Osteocyte (in vitro differentiated cells): ENCODE measurements around the gene HIPK1. TPM values are rescaled to one million over a fixed set of nuclear protein-coding genes. Genes with fewer than 3 reads are reported as not detected.

Experiments
- DNase-seq: peaks from one replicate; pipeline ENCODE4 v3.0.0; 2021; ENCODE audit warnings: mixed read lengths; ENCODE audit not compliant: unreplicated experiment; ENCODE audit errors: extremely low spot score
- H3K27ac Mint-ChIP-seq: one replicate; pipeline ENCODE4 v1.8.0; 2021; ENCODE audit warnings: mild to moderate bottlenecking, mixed read lengths; ENCODE audit not compliant: unreplicated experiment
- H3K27me3 Mint-ChIP-seq: one replicate; pipeline ENCODE4 v1.8.0; 2021; ENCODE audit warnings: mixed read lengths; ENCODE audit not compliant: unreplicated experiment
- H3K36me3 Mint-ChIP-seq: one replicate; pipeline ENCODE4 v1.8.0; 2021; ENCODE audit warnings: mixed read lengths; ENCODE audit not compliant: unreplicated experiment
- H3K4me1 Mint-ChIP-seq: one replicate; pipeline ENCODE4 v1.8.0; 2021; ENCODE audit warnings: mixed read lengths; ENCODE audit not compliant: unreplicated experiment
- H3K4me3 Mint-ChIP-seq: one replicate; pipeline ENCODE4 v1.8.0; 2021; ENCODE audit warnings: mild to moderate bottlenecking, moderate library complexity, mixed read lengths; ENCODE audit not compliant: unreplicated experiment
- H3K9me3 Mint-ChIP-seq: one replicate; pipeline ENCODE4 v1.8.0; 2021; ENCODE audit warnings: mixed read lengths; ENCODE audit not compliant: unreplicated experiment
- total RNA-seq: library from RNA; stranded (reverse); gene quantifications from 2 replicates; pipeline ENCODE4 v1.2.1, GENCODE V29; 2021
- TF ChIP-seq, protein P1 (sequence below): fragments of 200-600 bp; sonication (generic); IDR thresholded peaks from 2 replicates; pipeline ENCODE4 v1.5.0; 2021; ENCODE audit warnings: antibody characterized with exemption, mild to moderate bottlenecking, moderate library complexity

Gene HIPK1
- total RNA-seq, 1 donor from 2014 or later, result 62.5 TPM

DNA sequence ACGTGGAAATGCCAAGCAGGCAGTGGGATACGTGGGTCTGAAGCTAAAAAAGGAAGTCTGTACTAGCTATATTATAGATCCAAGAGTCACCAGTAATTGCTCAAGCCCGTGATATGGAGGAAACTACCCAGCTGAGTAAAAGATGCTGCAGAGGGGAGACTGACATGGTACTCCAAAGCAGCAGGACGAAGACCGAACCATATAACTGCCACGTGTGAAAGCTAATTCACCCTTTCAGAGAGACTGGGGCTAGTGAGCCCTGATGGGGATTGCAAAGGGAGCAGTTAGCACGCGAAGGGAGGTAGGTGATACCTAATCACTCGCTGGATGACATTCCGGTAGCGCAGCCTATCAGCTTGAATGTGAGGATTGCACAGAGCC lies 24.8 kb upstream of the HIPK1 start:
- Mint-ChIP-seq H3K4me3 (peak overlapping the region; percentile 90), H3K27ac (peak overlapping the region; percentile 94), H3K4me1 (peaks cover 21% of the 10 kb centered on the region), H3K27me3 (no peaks in the 10 kb centered on the region), H3K9me3 (no peaks in the 10 kb centered on the region), H3K36me3 (peaks cover 17% of the 10 kb centered on the region)
- TF ChIP-seq, protein P1, sequence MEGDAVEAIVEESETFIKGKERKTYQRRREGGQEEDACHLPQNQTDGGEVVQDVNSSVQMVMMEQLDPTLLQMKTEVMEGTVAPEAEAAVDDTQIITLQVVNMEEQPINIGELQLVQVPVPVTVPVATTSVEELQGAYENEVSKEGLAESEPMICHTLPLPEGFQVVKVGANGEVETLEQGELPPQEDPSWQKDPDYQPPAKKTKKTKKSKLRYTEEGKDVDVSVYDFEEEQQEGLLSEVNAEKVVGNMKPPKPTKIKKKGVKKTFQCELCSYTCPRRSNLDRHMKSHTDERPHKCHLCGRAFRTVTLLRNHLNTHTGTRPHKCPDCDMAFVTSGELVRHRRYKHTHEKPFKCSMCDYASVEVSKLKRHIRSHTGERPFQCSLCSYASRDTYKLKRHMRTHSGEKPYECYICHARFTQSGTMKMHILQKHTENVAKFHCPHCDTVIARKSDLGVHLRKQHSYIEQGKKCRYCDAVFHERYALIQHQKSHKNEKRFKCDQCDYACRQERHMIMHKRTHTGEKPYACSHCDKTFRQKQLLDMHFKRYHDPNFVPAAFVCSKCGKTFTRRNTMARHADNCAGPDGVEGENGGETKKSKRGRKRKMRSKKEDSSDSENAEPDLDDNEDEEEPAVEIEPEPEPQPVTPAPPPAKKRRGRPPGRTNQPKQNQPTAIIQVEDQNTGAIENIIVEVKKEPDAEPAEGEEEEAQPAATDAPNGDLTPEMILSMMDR, result no peak
- DNase-seq, result no peak

DNA sequence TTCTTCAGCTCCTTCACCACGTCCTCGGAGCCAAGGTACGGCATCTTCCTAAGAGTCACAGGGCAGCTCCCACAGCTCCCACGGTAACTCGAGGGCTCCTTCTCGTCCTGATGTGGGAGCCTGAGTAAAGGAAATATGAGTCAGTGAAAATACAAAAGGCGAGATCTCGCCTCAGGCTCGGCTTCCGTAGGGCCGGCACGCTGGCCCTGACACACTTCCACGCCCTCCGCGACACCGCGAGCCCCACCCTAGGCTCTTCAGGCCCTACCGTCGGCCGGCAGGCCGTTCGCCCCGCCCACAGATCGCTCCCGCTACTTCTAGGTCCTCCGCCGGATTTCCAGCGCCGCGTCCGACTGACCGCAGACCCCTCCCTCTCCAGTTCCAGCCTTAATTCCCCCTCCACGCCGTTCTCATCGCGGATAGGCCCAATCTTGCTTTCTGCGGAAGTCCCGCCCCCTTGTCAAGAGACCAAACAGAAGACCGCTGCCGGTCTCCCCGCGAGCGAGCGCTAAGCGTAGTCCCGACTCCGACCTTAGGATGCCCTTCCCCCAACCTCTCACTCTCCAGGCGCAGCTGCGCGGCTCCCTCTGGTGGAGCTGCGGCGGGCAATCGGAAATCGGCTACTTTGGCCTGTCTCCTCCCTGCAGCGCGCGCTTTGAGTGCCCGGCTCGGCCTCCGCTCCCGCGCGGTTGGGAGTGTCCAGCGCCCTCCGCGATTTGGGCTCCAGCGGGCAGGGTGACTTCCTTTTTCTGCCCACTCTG lies 24.3 kb upstream of the HIPK1 start, which contains the start of the genes AP4B1 and DCLRE1B:
Gene AP4B1 (minus strand): TSS at position 126 of the 761 bp plus-strand sequence. CDS start 82 bp downstream, at position 44.
Gene DCLRE1B (plus strand): TSS at position 653 of the 761 bp plus-strand sequence. CDS start 261 bp downstream, outside the sequence.
- Mint-ChIP-seq H3K9me3 (no peaks in the 10 kb centered on the region), H3K36me3 (peaks cover 15% of the 10 kb centered on the region), H3K27me3 (no peaks in the 10 kb centered on the region), H3K27ac (peak within 1 kb of the TSS; percentile 94), H3K4me1 (peaks cover 21% of the 10 kb centered on the region), H3K4me3 (peak within 1 kb of the TSS; percentile 90)
- TF ChIP-seq, protein P1, result peak; percentile 70
- peak; percentile 99 for DNase-seq

DNA sequence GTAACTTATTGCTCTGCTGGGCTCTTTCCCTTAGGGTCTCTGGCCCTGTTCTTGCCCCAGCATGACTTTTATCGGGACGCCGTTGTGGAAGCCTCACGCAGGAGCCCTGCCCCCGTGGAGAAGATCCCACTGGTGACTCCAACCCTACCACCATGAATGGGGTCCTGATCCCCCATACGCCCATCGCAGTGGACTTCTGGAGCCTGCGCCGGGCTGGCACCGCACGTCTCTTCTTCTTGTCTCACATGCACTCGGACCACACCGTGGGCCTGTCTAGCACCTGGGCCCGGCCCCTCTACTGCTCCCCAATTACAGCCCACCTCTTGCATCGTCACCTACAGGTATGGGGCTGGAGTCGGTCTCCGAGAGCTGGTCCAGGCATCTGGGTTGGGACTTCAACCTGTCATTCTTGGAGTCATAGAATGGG lies 23.7 kb upstream of the HIPK1 start:
- DNase-seq, result no peak
- H3K27me3 Mint-ChIP-seq, result no peaks in the 10 kb centered on the region
- peak overlapping the region; percentile 94 for H3K27ac Mint-ChIP-seq
- TF ChIP-seq, protein P1, result no peak
- peak overlapping the region; percentile 90 for H3K4me3 Mint-ChIP-seq
- peaks cover 10% of the 10 kb centered on the region for H3K36me3 Mint-ChIP-seq
- H3K9me3 Mint-ChIP-seq, result no peaks in the 10 kb centered on the region
- peaks cover 21% of the 10 kb centered on the region for H3K4me1 Mint-ChIP-seq

DNA sequence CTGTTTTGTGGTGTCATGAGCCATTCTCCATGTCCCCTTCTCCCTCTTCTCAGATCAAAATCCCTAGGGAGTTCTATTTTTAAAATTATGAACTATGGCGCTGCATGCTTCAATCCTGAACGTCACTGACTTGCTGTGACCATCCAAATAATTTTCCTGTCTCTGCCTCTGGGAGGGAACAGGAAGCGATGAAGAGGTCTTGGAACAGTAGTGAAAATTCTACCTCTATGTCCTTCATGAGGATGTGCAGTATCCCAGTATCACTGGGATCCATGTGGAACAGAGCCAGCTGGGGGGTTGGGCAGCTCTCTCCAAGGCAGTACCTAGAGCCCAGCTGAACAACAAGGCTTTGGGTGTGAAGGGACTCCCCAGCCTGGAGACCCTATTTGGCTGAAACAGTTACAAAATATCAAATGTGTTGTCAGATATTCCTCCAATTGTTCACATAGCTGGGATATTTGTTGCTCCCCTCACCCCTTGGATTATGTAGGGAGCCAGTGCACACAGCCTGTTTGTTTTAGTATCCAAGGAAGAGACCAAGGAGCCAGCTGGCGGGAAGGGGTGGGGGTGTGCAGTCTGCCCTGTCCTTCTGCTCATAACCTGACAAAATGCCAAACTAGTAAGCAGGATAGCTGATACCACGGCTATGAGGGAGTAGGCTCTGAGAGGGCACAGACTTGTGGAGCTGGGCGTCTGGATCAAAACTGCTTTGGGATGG lies 16.4 kb upstream of the HIPK1 start:
- no peak for DNase-seq
- Mint-ChIP-seq H3K9me3 (no peaks in the 10 kb centered on the region), H3K27me3 (no peaks in the 10 kb centered on the region), H3K4me3 (no peak overlapping the region), H3K27ac (peak overlapping the region; percentile 48), H3K36me3 (peaks cover 9% of the 10 kb centered on the region), H3K4me1 (peaks cover 11% of the 10 kb centered on the region)
- TF ChIP-seq, protein P1, result no peak

DNA sequence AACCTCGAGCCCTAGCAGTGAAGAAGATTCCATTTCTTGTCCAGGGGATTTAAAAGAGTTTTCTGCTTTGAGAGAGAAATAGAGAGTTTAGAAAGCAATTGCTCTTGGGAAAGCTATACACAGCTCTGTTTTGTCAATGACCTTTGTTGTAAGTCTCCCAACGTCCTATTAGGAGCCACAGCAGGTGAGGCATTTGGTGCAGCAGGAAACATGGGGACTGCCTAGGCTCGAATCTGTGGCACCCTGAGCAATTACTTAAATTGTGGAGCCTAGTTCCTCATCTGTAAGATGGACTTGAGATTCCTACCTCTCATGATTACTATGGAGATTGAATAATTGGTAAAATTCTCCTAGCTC lies 15.8 kb upstream of the HIPK1 start:
- H3K4me3 Mint-ChIP-seq, result no peak overlapping the region
- no peak for DNase-seq
- peaks cover 11% of the 10 kb centered on the region for H3K4me1 Mint-ChIP-seq
- peaks cover 9% of the 10 kb centered on the region for H3K36me3 Mint-ChIP-seq
- H3K27ac Mint-ChIP-seq, result peak overlapping the region; percentile 48
- no peaks in the 10 kb centered on the region for H3K27me3 Mint-ChIP-seq
- no peaks in the 10 kb centered on the region for H3K9me3 Mint-ChIP-seq
- TF ChIP-seq, protein P1, result no peak
